Measurements from ENCODE around the gene SPHK2. TPM values are rescaled to one million over a fixed set of nuclear protein-coding genes. Genes with fewer than 3 reads are reported as not detected.

The SPHK2 gene
- total RNA-seq (2021; ENCODE audit: unreplicated experiment) (19.9 TPM), Bru-seq, nascent RNA (percentile 64 among the genes with signal in this experiment), BruChase-seq, experiment 1, labeled RNA remaining after a 6-hour chase (percentile 59 among the genes with signal in this experiment), BruChase-seq, experiment 2, labeled RNA remaining after a 2-hour chase (percentile 61 among the genes with signal in this experiment)
- polyA plus RNA-seq (2012): 5.9 and 6.9 TPM in 2 replicates
- long read RNA-seq, partial matches to known transcripts: 11 of 20 reads
- long read RNA-seq, other reads (novel, unspliced or antisense): 7 of 20 reads

DNA sequence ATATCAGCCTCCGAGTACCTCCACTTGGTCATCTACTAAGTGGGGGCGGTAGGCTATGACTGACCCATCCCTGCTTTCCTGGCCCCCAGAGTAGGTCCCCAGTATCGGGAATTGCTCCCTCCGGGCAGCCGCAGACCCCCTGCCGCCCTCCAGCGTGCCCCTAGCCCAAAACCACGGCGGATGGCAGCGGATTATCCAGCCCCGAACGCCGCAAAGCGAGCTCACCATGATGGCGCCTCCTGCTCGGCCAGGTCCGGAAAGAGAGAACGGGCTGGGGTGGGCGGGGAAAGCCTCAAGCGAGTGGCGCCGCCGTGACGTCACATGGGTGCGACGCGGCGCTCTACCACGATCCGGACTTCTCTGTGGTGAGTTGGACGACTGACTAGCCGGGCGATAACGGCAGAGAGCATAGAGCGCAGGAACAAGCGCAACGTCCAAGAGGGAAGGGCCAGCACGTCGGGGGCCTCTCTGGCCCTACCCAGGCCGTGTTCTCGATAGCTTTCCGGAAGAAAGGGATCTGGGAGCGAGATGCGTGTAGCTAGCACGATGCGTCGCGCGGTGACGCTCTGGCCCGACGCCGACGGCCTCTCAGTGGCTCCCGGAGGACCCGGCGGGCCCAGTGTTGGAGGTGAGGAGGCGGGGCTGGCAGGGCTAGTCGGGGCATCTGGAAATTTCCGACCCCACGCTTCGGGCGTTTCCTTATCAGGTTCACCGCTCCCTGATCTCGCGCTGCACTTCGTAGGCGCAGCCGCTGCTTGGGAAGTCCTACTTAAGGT, at the start of gene SPHK2, which contains the start of gene RPL18:
Gene SPHK2, plus strand, starts transcription at position 591 of the 776 bp plus-strand sequence. CDS start 1,009 bp downstream, outside the sequence.
Gene RPL18, minus strand, starts transcription at position 263 of the 776 bp plus-strand sequence. Its CDS starts 35 bp downstream, at position 228.
- peak within 1 kb of the TSS; percentile 87 for H3K4me2 ChIP-seq (ENCODE audit: low read length)
- no TSS peak for BruUV-seq (replicated peaks)
- peaks cover 20 to 37% of the 10 kb centered on the region in 2 experiments for H3K36me3 ChIP-seq (ENCODE audit: control insufficient read depth in 1 of 2, insufficient read depth in 2 of 2, low read length in 2 of 2)
- ATAC-seq (peak; percentile 78), DNase-seq (ENCODE audit: low read depth, low spot score) (peak; percentile 99)
- H3K4me3 ChIP-seq (replicated peaks in 1 of 2; ENCODE audit: low read depth in 1 of 2, low read length in 2 of 2): peak within 1 kb of the TSS; percentile 56 to 93
- POLR2A ChIA-PET: interaction anchor here (0.6 to 2.4 kb wide), 34 partner anchors 9 to 374 kb away, joined by 3 to 31 read pairs (median 5); partner anchors contain the start of genes CA11, DBP, GYS1 and KDELR1
- peaks cover 55% of the 10 kb centered on the region for H3K79me2 ChIP-seq (ENCODE audit: insufficient read depth, low read length)
- peaks cover 38 to 56% of the 10 kb centered on the region in 2 experiments for H3K4me1 ChIP-seq (ENCODE audit: control insufficient read depth in 1 of 2, insufficient read depth in 2 of 2, low read length in 2 of 2)
- H3K9ac ChIP-seq (ENCODE audit: low read length): peak within 1 kb of the TSS; percentile 99
- peak within 1 kb of the TSS; percentile 86 for H3K27ac ChIP-seq (ENCODE audit: low read depth, low read length)
- H3K9me3 ChIP-seq (ENCODE audit: control insufficient read depth in 1 of 2, insufficient read depth in 1 of 2, low read depth in 1 of 2, low read length in 2 of 2): no peaks in the 10 kb centered on the region
- no peak within 1 kb of the TSS for H2AFZ ChIP-seq (ENCODE audit: low read depth, low read length, poor library complexity, severe bottlenecking)
- no peaks in the 10 kb centered on the region for H3K9me2 ChIP-seq (ENCODE audit: insufficient read depth)
- CTCF ChIA-PET: interaction anchor here (0.6 to 1.3 kb wide), 10 partner anchors 9 to 1429 kb away, joined by 3 to 9 read pairs (median 4); partner anchors contain the start of gene CA11
- RAD21 ChIA-PET (ENCODE audit: low non-redundant PET in 1 of 2, low total read pairs in 2 of 2, uncharacterized antibody in 2 of 2, unreplicated experiment in 2 of 2): interaction anchor here in 1 of 2 experiments (0.7 to 1.0 kb wide), 3 partner anchors 11 to 117 kb away, joined by 3 read pairs; no protein-coding TSS in a partner anchor
- peak; percentile 69 for TF ChIP-seq SIN3A (IDR thresholded peaks at IDR 0.05; ENCODE audit: low read depth)
- no peak for TF ChIP-seq JUND (IDR thresholded peaks at IDR 0.05)
- no peak for TF ChIP-seq EZH2 (IDR thresholded peaks at IDR 0.05)
- TF ChIP-seq, protein P1, sequence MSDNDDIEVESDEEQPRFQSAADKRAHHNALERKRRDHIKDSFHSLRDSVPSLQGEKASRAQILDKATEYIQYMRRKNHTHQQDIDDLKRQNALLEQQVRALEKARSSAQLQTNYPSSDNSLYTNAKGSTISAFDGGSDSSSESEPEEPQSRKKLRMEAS (IDR thresholded peaks at IDR 0.05): peak; percentile 95
- no peak for TF ChIP-seq RAD21 (IDR thresholded peaks at IDR 0.05; ENCODE audit: low read depth)
- TF ChIP-seq FOSL1 (IDR thresholded peaks at IDR 0.05; ENCODE audit: low read depth): no peak
- peak; percentile 97; the same call in 1 of the 2 replicates for TF ChIP-seq ELF1 (IDR thresholded peaks at IDR 0.05; ENCODE audit: borderline replicate concordance, low read depth)
- TF ChIP-seq POLR2A (IDR thresholded peaks at IDR 0.05; ENCODE audit: borderline replicate concordance, extremely low read depth, insufficient read depth, insufficient read length): peak; percentile 86
- peak; percentile 74 for TF ChIP-seq YY1 (IDR thresholded peaks at IDR 0.05; ENCODE audit: extremely low read depth, insufficient replicate concordance, low read depth, low read length)
- TF ChIP-seq TCF7L2 (IDR thresholded peaks at IDR 0.05; ENCODE audit: borderline replicate concordance, extremely low read depth, insufficient read depth, insufficient read length): no peak
- peak; percentile 95 for TF ChIP-seq CBX3 (IDR thresholded peaks at IDR 0.05; ENCODE audit: low read depth)
- TF ChIP-seq CEBPB (IDR thresholded peaks at IDR 0.05; ENCODE audit: low read depth): no peak
- TF ChIP-seq POLR2AphosphoS5 (IDR thresholded peaks at IDR 0.05; ENCODE audit: low read depth, low read length): peak; percentile 97
- peak; percentile 42; the same call in 1 of the 2 replicates for TF ChIP-seq EGR1 (IDR thresholded peaks at IDR 0.05; ENCODE audit: low read depth)
- peak; percentile 97 for TF ChIP-seq SRF (IDR thresholded peaks at IDR 0.05; ENCODE audit: low read depth)
- no peak for TF ChIP-seq EZH2phosphoT487 (IDR thresholded peaks at IDR 0.05; ENCODE audit: borderline replicate concordance)
- TF ChIP-seq, protein P2, sequence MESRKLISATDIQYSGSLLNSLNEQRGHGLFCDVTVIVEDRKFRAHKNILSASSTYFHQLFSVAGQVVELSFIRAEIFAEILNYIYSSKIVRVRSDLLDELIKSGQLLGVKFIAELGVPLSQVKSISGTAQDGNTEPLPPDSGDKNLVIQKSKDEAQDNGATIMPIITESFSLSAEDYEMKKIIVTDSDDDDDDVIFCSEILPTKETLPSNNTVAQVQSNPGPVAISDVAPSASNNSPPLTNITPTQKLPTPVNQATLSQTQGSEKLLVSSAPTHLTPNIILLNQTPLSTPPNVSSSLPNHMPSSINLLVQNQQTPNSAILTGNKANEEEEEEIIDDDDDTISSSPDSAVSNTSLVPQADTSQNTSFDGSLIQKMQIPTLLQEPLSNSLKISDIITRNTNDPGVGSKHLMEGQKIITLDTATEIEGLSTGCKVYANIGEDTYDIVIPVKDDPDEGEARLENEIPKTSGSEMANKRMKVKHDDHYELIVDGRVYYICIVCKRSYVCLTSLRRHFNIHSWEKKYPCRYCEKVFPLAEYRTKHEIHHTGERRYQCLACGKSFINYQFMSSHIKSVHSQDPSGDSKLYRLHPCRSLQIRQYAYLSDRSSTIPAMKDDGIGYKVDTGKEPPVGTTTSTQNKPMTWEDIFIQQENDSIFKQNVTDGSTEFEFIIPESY (IDR thresholded peaks at IDR 0.05; ENCODE audit: extremely low read depth, insufficient replicate concordance, low read length): peak; percentile 77
- TF ChIP-seq SP1 (IDR thresholded peaks at IDR 0.05; ENCODE audit: low read depth): peak; percentile 83
- TF ChIP-seq ZNF274 (IDR thresholded peaks at IDR 0.05; ENCODE audit: low read depth, low read length): no peak
- TF ChIP-seq, protein P3, sequence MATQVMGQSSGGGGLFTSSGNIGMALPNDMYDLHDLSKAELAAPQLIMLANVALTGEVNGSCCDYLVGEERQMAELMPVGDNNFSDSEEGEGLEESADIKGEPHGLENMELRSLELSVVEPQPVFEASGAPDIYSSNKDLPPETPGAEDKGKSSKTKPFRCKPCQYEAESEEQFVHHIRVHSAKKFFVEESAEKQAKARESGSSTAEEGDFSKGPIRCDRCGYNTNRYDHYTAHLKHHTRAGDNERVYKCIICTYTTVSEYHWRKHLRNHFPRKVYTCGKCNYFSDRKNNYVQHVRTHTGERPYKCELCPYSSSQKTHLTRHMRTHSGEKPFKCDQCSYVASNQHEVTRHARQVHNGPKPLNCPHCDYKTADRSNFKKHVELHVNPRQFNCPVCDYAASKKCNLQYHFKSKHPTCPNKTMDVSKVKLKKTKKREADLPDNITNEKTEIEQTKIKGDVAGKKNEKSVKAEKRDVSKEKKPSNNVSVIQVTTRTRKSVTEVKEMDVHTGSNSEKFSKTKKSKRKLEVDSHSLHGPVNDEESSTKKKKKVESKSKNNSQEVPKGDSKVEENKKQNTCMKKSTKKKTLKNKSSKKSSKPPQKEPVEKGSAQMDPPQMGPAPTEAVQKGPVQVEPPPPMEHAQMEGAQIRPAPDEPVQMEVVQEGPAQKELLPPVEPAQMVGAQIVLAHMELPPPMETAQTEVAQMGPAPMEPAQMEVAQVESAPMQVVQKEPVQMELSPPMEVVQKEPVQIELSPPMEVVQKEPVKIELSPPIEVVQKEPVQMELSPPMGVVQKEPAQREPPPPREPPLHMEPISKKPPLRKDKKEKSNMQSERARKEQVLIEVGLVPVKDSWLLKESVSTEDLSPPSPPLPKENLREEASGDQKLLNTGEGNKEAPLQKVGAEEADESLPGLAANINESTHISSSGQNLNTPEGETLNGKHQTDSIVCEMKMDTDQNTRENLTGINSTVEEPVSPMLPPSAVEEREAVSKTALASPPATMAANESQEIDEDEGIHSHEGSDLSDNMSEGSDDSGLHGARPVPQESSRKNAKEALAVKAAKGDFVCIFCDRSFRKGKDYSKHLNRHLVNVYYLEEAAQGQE (IDR thresholded peaks at IDR 0.05; ENCODE audit: low read depth): no peak
- H4K20me1 ChIP-seq (ENCODE audit: insufficient read depth): peaks cover 34% of the 10 kb centered on the region; the same call in 1 of the 2 replicates
- intact Hi-C loops (cut with micrococcal nuclease): no loop called here
- no peaks in the 10 kb centered on the region for H3K27me3 ChIP-seq (ENCODE audit: insufficient read depth, low read length)
